A172 (cell line): Measurements from ENCODE around the gene DOCK2. TPM values are rescaled to one million over a fixed set of nuclear protein-coding genes. Genes with fewer than 3 reads are reported as not detected.
"Not testable (repeated sequence)": the region's sequence is repeated elsewhere in the genome, so short reads cannot be mapped to it uniquely, and the experiment has no call there.

Experiments used
- DNase-seq: peaks from one replicate; pipeline ENCODE4 v3.0.0-alpha.2; 2015; ENCODE audit warnings: low spot score
- total RNA-seq: library from RNA; depleted of rRNA; stranded (reverse); fragments of >200 nt; shearing (Covaris generic); gene quantifications from 2 replicates; pipeline ENCODE4 v1.2.3, GENCODE V29; 2014

DOCK2 gene
- total RNA-seq, 1 experiment from 2014 or later: 63.1 TPM

- no peak for DNase-seq
These were observed 560 bp downstream of the DOCK2 start for GRCh38 chr5:169637549-169638121.

- no peak for DNase-seq
These were observed 4.2 kb downstream of the DOCK2 start for GRCh38 chr5:169641253-169641652.

GRCh38 chr5:169646856-169647255 is 9.8 kb downstream of the DOCK2 start:
- DNase-seq: no peak

GRCh38 chr5:169647566-169647965 is 10.5 kb downstream of the DOCK2 start:
- no peak for DNase-seq

- DNase-seq: peak; percentile 31
These were observed 11.7 kb downstream of the DOCK2 start for GRCh38 chr5:169648725-169649310.

GRCh38 chr5:169649486-169649885 is 12.4 kb downstream of the DOCK2 start:
- no peak for DNase-seq

GRCh38 chr5:169650701-169651331 is 13.7 kb downstream of the DOCK2 start:
- peak; percentile 94 for DNase-seq

- no peak for DNase-seq
These were observed 14.5 kb downstream of the DOCK2 start for GRCh38 chr5:169651526-169651925.

- no peak for DNase-seq
These were observed 15.0 kb downstream of the DOCK2 start for GRCh38 chr5:169652057-169652456.

GRCh38 chr5:169653091-169653490 is 16.0 kb downstream of the DOCK2 start:
- DNase-seq: no peak

GRCh38 chr5:169655353-169655752 is 18.3 kb downstream of the DOCK2 start:
- DNase-seq: no peak

GRCh38 chr5:169656125-169656901 is 19.2 kb downstream of the DOCK2 start:
- no peak for DNase-seq

- no peak for DNase-seq
These were observed 20.1 kb downstream of the DOCK2 start for GRCh38 chr5:169657127-169657526.

GRCh38 chr5:169662451-169662850 is 25.4 kb downstream of the DOCK2 start:
- DNase-seq: not testable (repeated sequence)

- DNase-seq: no peak
These were observed 26.5 kb downstream of the DOCK2 start for GRCh38 chr5:169663537-169663936.

- DNase-seq: no peak
These were observed 29.3 kb downstream of the DOCK2 start for GRCh38 chr5:169666365-169666764.

- DNase-seq: peak; percentile 82
These were observed 31.0 kb downstream of the DOCK2 start for GRCh38 chr5:169667896-169668674.

GRCh38 chr5:169668732-169669131 is 31.7 kb downstream of the DOCK2 start:
- DNase-seq: peak; percentile 85

- no peak for DNase-seq
These were observed 33.9 kb downstream of the DOCK2 start for GRCh38 chr5:169670769-169671525.

GRCh38 chr5:169682026-169682425 is 45.0 kb downstream of the DOCK2 start:
- no peak for DNase-seq

GRCh38 chr5:169686137-169686536 is 49.1 kb downstream of the DOCK2 start:
- DNase-seq: peak; percentile 70
